ENCODE measurements around the gene PPP1R26. TPM values are rescaled to one million over a fixed set of nuclear protein-coding genes. Genes with fewer than 3 reads are reported as not detected.

PPP1R26 gene
- total and polyA plus RNA-seq, 9 of the 15 experiments (the other 6 are each of a cell fraction or from before 2014, with no cell fraction given): 0.77 to 26.8 (median 9.3) TPM

GRCh38 chr9:135501261-135502167 is 21.9 kb downstream of the PPP1R26 start (continued):
- TF ChIP-seq RBM15 (IDR thresholded peaks at IDR 0.05; ENCODE audit: insufficient read depth, low read length): no peak
- TF ChIP-seq ZNF695 (CRISPR knock-in tag; IDR thresholded peaks at IDR 0.05): no peak
- TF ChIP-seq ZNF282 (CRISPR knock-in tag; IDR thresholded peaks at IDR 0.05): 0 out of 2 replicates have a peak, but pooled peaks have one; percentile 47
- TF ChIP-seq, protein P1, sequence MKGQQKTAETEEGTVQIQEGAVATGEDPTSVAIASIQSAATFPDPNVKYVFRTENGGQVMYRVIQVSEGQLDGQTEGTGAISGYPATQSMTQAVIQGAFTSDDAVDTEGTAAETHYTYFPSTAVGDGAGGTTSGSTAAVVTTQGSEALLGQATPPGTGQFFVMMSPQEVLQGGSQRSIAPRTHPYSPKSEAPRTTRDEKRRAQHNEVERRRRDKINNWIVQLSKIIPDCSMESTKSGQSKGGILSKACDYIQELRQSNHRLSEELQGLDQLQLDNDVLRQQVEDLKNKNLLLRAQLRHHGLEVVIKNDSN (CRISPR knock-in tag; IDR thresholded peaks at IDR 0.05): no peak
- no peak for TF ChIP-seq HIVEP1 (CRISPR knock-in tag; IDR thresholded peaks at IDR 0.05)
- TF ChIP-seq, protein P2, sequence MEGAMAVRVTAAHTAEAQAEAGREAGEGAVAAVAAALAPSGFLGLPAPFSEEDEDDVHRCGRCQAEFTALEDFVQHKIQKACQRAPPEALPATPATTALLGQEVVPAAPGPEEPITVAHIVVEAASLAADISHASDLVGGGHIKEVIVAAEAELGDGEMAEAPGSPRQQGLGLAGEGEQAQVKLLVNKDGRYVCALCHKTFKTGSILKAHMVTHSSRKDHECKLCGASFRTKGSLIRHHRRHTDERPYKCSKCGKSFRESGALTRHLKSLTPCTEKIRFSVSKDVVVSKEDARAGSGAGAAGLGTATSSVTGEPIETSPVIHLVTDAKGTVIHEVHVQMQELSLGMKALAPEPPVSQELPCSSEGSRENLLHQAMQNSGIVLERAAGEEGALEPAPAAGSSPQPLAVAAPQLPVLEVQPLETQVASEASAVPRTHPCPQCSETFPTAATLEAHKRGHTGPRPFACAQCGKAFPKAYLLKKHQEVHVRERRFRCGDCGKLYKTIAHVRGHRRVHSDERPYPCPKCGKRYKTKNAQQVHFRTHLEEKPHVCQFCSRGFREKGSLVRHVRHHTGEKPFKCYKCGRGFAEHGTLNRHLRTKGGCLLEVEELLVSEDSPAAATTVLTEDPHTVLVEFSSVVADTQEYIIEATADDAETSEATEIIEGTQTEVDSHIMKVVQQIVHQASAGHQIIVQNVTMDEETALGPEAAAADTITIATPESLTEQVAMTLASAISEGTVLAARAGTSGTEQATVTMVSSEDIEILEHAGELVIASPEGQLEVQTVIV (CRISPR knock-in tag; IDR thresholded peaks at IDR 0.05; ENCODE audit: borderline replicate concordance): no peak
- TF ChIP-seq HMG20B (CRISPR knock-in tag; IDR thresholded peaks at IDR 0.05): no peak
- TF ChIP-seq FOXM1 (IDR thresholded peaks at IDR 0.05; ENCODE audit: low read depth): no peak
- TF ChIP-seq FOXM1 (CRISPR knock-in tag; IDR thresholded peaks at IDR 0.05; ENCODE audit: low read depth): no peak
- no peak for TF ChIP-seq ZNF316 (IDR thresholded peaks at IDR 0.05)
- TF ChIP-seq, protein P3, sequence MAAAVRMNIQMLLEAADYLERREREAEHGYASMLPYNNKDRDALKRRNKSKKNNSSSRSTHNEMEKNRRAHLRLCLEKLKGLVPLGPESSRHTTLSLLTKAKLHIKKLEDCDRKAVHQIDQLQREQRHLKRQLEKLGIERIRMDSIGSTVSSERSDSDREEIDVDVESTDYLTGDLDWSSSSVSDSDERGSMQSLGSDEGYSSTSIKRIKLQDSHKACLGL (CRISPR knock-in tag; IDR thresholded peaks at IDR 0.05; ENCODE audit: borderline replicate concordance, poor library complexity, severe bottlenecking): no peak
- no peak for TF ChIP-seq CAMTA2 (CRISPR knock-in tag; conservative IDR thresholded peaks at IDR 0.05)
- no peak for TF ChIP-seq DIDO1 (tag; IDR thresholded peaks at IDR 0.05; ENCODE audit: low read depth)
- peak; percentile 33; the same call in 1 of the 2 replicates for TF ChIP-seq ETV1 (tag; conservative IDR thresholded peaks at IDR 0.05; ENCODE audit: low read depth)
- TF ChIP-seq, protein P4, sequence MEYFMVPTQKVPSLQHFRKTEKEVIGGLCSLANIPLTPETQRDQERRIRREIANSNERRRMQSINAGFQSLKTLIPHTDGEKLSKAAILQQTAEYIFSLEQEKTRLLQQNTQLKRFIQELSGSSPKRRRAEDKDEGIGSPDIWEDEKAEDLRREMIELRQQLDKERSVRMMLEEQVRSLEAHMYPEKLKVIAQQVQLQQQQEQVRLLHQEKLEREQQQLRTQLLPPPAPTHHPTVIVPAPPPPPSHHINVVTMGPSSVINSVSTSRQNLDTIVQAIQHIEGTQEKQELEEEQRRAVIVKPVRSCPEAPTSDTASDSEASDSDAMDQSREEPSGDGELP (CRISPR knock-in tag; IDR thresholded peaks at IDR 0.05; ENCODE audit: borderline replicate concordance): peak; percentile 47; the same call in 1 of the 2 replicates
- no peak for TF ChIP-seq KDM4B (IDR thresholded peaks at IDR 0.05; ENCODE audit: borderline replicate concordance in 2 of 2, low read depth in 1 of 2)
- 0 out of 2 replicates have a peak, but pooled peaks have one; percentile 71 for TF ChIP-seq MED1 (CRISPR knock-in tag; IDR thresholded peaks at IDR 0.05; ENCODE audit: borderline replicate concordance)
- TF ChIP-seq POU5F1 (IDR thresholded peaks at IDR 0.05; ENCODE audit: borderline replicate concordance, low read depth, low read length, partially characterized antibody): no peak
- TF ChIP-seq GMEB1 (CRISPR knock-in tag; IDR thresholded peaks at IDR 0.05): no peak
- TF ChIP-seq CBFA2T2 (conservative IDR thresholded peaks at IDR 0.05): no peak
- TF ChIP-seq ZNF124 (CRISPR knock-in tag; IDR thresholded peaks at IDR 0.05): 0 out of 2 replicates have a peak, but pooled peaks have one; percentile 64

All from K562 (cell line).